Epithelial cell of proximal tubule (primary cell): ENCODE results near the gene ANKRD44. TPM values are rescaled to one million over a fixed set of nuclear protein-coding genes. Genes with fewer than 3 reads are reported as not detected.
A peak's percentile ranks its signal among the peaks of the same experiment; 100 is the strongest.

Experiments
- DNase-seq: peaks from one replicate; pipeline ENCODE4 v3.0.0-alpha.2; 2011; ENCODE audit warnings: low read depth
- H3K4me3 ChIP-seq: 2 replicates; pipeline ENCODE4 v1.5.1; 2011; ENCODE audit warnings: low read depth, mild to moderate bottlenecking, low read length
- total RNA-seq: library from RNA; depleted of rRNA; stranded (reverse); fragments of >200 nt; gene quantifications from 2 replicates; pipeline ENCODE4 v1.2.3, GENCODE V29; 2015
- TF ChIP-seq, protein P1 (sequence below): conservative IDR thresholded peaks from 2 replicates; pipeline ENCODE4 v1.5.1; 2012; ENCODE audit warnings: low read depth, mild to moderate bottlenecking, low read length

ANKRD44 gene
- total RNA-seq, 1 donor from 2014 or later: 1.7 TPM

DNA sequence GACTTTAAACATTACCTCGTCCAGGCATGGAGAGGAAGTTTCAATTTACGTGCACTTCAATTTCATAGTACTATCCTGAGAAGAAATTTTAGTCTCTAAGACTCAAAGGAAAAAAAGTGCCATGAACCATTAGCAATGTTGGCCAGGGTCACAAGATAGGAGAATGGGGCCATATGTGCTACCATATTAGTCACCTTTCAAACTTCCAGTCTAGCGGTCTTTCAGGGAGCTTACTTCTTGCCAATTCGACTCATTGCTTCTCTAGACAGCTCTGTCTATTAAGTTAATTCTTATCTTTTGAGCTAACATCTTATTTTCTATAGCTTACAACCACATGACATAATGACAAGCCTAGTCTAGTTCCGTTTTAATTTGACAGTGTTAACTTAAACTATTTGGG lies 129.1 kb downstream of the ANKRD44 start:
- no peak for DNase-seq
- TF ChIP-seq, protein P1, sequence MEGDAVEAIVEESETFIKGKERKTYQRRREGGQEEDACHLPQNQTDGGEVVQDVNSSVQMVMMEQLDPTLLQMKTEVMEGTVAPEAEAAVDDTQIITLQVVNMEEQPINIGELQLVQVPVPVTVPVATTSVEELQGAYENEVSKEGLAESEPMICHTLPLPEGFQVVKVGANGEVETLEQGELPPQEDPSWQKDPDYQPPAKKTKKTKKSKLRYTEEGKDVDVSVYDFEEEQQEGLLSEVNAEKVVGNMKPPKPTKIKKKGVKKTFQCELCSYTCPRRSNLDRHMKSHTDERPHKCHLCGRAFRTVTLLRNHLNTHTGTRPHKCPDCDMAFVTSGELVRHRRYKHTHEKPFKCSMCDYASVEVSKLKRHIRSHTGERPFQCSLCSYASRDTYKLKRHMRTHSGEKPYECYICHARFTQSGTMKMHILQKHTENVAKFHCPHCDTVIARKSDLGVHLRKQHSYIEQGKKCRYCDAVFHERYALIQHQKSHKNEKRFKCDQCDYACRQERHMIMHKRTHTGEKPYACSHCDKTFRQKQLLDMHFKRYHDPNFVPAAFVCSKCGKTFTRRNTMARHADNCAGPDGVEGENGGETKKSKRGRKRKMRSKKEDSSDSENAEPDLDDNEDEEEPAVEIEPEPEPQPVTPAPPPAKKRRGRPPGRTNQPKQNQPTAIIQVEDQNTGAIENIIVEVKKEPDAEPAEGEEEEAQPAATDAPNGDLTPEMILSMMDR: no peak

GRCh38 chr2:197179744-197180498 lies 130.7 kb downstream of the ANKRD44 start:
- no peak overlapping the region for H3K4me3 ChIP-seq
- DNase-seq: no peak
- TF ChIP-seq, protein P1: no peak

More for the DNA sequence above, 129.1 kb downstream of the ANKRD44 start:
- no peak overlapping the region for H3K4me3 ChIP-seq

DNA sequence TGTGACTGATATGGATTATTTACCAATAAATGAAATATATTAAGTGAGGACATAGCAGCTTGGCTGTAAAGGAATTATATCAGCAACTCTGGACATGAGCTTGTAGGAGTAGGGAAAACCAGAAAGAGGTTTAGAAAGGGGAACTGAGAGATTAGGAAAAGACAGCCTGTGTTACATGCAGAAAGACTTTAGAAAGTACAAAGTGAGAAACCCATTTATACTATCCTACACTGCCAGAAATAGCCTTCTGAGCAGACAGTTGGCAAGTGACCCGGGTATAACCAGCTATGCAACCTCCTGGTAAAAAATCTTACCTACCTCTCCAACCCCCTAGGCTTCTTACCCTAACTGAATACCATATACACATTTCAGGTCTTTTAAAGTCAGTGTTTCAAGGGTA lies 134.1 kb downstream of the ANKRD44 start:
- H3K4me3 ChIP-seq: no peak overlapping the region
- TF ChIP-seq, protein P1: no peak
- no peak for DNase-seq

- TF ChIP-seq, protein P1: no peak
- H3K4me3 ChIP-seq: no peak overlapping the region
- DNase-seq: peak; percentile 73
These were observed 136.0 kb downstream of the ANKRD44 start for GRCh38 chr2:197174539-197175094.

DNA sequence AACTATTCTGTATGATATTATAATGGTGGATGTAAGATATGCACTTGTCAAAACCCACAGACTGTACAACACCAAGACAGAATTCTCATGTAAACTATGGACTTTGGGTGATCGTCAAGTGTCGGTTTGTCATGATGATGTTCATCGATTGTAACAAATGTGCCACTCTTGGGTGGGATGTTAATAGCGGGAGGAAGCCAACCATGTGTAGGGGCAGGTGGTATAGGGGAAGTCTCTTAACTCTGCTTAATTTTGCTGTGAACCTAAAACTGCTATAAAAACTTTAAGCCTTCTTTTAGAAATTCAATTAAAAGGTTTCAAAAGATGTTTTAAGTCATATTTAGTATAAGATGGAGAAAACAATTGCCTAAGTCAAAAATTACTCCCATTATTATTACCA lies 139.0 kb downstream of the ANKRD44 start:
- H3K4me3 ChIP-seq: no peak overlapping the region
- TF ChIP-seq, protein P1: no peak

DNA sequence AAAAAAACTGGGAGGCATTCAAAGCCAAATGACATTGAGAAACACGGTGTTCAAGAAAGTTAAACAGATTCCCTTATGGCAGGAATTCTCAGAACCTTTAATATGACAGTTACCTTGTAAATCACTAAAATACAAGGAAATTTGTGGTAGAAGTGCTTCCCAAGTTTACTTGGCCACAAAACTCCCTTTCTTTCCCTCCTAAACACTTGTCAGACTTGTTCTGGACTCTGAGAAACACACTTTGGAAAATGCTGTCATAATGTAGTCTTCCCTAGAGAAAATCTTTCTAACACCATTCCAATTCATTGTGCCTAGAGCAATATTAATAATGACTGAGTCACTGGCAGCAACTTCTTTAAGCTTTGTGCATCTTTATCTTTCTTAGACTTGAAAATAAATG lies 140.4 kb downstream of the ANKRD44 start:
- H3K4me3 ChIP-seq: no peak overlapping the region
- no peak for DNase-seq
- TF ChIP-seq, protein P1: no peak

More for the DNA sequence above, 139.0 kb downstream of the ANKRD44 start:
- DNase-seq: no peak
